Activated CD4-positive, alpha-beta T cell treated with anti-CD3 and anti-CD28 coated beads, Interleukin-2, Interleukin-6, amounts not matched to agents 100 ng/mL and 50 ng/mL, durations not matched to agents 16 hours and 8 hours (primary cell): ENCODE data around the gene ZFP36.

Source experiments
- DNase-seq: peaks from one replicate; pipeline ENCODE4 v3.0.0-alpha.2; 2020

The ZFP36 gene

DNA sequence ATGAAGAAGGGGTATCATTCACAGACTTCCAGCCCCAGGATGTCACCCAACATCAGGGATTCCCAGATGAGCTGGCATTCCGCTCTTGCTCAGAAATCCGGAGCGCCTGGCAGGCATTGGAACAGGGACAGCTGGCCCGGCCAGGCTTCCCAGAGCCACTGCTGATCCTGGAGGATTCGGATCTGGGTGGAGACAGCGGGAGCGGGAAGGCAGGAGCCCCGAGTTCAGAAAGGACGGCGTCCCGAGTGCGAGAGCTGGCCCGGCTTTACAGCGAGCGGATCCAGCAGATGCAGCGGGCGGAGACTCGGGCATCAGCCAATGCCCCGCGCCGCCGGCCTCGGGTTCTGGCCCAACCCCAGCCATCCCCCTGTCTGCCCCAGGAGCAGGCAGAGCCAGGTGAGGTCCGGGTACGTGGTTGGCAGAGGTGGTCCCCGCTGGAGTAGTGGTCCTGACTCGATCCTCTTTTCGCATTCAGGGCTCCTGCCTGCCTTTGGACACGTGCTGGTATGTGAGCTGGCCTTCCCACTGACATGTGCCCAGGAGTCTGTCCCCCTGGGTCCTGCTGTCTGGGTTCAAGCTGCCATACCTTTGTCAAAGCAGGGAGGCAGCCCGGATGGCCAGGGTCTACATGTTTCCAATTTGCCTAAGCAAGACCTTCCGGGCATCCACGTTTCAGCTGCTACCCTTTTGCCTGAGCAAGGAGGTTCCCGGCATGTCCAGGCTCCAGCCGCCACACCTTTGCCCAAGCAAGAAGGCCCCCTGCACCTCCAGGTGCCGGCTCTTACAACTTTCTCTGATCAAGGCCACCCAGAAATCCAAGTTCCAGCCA lies 16.8 kb downstream of the ZFP36 start:
- no peak for DNase-seq

DNA sequence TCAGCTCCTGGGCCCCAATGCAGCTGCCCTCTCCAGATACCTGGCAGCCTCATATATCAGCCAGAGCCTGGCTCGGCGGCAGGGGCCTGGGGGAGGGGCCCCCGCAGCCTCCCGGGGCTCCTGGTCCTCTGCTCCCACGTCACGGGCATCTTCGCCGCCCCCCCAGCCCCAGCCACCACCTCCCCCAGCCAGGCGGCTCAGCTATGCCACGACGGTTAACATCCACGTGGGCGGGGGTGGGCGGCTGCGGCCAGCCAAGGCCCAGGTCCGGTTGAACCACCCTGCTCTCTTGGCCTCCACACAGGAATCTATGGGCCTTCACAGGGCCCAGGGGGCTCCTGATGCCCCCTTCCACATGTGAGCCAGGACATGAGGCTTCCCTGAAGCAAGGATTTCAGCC lies 18.3 kb downstream of the ZFP36 start:
- DNase-seq, result no peak

DNA sequence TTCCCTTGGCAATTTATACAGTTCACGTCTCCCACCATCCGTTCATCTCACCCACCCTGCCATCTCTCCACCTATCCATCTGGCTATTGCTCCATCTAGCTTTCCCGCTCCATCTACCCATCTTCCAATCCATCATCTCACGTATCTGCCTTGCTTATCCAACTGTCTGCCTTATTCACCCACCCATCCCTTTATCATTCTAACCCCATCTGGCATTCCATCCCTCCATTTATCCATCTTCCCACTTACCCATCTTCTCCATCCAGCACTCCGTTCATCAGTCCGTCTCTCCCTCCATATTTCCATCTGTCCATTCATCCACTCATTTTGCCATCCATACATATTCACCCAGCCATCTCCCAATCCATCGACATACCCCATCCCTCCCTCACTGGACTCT lies 19.1 kb downstream of the ZFP36 start:
- DNase-seq, result no peak

DNA sequence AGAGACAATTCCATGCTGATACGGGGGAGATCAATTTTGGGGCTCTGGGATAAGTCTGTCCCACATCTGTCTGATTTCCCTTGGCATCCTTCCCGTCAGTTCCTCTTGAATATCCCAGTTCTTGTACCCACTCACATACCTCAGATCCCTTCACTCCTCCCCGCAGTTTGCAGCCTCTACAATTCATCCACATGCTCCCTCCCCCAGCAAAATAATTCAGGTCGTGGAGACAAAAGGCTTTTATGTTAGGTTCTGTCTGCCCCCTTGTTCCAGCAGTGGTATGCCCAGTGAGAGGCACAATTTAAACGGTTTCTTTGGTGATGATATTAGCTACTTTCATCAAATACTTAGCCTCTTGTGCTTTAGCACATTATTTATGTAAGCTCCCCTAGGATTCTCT lies 19.5 kb downstream of the ZFP36 start:
- DNase-seq, result no peak

DNA sequence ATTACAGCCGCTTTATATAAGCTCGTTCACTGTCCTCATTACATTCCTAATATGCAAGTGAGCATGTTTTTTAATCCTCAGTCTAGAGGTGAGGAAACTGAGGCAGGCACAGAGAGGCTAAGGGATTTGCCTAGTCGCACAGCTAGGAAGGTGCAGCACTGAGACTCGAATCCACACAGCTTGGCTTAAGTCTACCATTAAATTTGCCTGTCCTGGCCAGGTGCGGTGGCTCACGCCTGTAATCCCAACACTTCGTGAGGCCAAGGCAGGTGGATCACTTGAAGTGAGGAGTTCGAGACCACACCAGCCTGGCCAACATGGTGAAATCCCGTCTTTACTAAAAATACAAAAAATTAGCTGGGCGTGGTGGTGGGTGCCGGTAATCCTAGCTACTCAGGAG lies 21.1 kb downstream of the ZFP36 start:
- DNase-seq, result no peak

DNA sequence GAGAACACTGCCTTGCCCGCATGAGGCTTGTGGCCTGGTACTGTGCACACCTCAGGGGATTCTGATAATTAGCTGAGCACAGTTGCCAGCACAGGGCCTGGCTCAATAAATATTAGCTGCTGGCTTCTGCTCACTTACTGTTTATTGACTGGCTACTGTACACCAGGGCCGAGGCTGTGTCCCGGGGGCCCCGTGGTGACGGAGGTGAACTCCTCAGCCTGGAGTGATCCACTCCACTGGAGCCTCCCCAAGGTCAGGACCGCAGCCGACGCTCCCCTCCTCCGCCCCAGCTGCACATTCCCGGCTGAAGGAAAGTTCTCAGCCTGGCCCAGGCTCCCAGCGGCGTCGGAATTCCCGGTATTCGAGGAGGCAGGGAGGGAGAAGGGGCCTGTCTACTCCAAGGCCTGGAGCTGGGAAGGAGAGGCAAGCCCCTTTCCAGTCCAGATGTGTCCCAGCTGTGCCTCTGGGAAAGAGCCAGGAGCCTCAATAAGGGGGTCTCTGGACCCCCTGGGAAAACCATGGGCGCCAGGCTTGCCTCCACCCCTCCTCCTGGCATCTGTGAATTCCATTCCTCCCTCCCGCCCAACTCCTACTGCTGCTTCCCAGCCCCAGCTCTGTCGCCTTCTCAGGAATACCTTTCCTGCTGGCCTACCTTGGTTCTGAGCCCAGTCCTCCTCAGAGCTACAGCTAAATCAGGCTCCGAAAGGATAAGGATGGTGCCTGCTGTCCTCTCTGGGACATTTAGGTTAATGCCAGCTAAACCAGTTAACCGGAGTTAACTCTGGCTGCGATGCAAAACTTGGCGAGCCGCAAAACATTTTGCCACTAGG lies 21.9 kb downstream of the ZFP36 start:
- no peak for DNase-seq

DNA sequence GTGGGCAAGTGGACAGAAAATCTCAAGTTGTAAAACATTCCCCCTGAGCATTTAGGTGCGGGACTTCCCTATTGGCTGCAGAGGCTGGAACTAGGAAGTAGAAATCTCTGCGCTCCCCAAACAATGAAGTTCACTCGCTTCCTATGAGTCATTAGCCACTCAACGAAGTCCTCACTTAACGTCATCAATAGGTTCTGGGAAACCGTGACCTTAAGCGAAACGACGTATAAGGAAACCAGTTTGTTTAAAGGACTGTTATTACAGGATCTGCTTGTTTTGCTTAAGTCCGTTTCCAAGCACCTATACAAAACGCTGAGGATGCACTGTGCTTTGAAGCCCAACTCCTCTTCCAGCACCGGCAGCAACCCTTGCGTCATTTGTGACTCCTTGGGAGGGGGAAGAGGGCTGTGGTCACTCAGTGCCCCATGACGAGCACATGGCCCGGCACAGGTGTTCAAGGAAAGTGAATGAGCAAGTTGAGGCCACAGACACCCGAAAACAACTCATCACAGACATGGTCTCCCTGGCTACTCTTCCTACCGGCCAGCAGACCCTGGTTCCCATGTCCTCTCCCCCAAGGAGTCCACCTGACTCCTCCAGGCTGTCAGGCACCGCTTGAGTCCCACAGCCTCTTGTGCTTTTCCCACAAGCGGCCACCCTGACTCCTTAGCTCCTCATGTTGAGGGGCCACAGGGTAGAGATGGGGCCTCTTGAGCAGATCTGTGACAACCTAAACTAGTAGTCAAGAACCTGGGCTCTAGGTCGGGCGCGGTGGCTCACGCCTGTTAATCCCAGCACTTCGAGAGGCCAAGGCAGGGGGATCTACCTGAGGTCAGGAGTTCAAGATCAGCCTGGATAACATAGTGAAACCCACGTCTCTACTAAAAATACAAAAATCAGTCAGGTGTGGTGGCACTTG lies 24.3 kb downstream of the ZFP36 start:
- DNase-seq, result peak; percentile 89

DNA sequence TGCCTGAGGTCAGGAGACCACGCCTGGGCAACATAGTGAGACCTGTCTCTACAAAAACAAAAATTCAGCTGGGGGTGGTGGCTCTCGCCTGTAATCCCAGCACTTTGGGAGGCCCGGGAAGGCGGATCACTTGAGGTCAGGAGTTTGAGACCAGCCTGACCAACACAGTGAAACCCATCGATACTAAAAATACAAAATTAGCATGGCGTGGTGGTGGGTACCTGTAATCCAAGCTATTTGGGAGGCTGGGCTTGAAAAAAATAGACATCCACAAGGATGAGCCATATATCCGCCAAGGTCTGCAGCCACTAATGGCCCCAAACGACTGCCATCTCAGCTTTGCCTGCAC lies 26.0 kb downstream of the ZFP36 start:
- no peak for DNase-seq

DNA sequence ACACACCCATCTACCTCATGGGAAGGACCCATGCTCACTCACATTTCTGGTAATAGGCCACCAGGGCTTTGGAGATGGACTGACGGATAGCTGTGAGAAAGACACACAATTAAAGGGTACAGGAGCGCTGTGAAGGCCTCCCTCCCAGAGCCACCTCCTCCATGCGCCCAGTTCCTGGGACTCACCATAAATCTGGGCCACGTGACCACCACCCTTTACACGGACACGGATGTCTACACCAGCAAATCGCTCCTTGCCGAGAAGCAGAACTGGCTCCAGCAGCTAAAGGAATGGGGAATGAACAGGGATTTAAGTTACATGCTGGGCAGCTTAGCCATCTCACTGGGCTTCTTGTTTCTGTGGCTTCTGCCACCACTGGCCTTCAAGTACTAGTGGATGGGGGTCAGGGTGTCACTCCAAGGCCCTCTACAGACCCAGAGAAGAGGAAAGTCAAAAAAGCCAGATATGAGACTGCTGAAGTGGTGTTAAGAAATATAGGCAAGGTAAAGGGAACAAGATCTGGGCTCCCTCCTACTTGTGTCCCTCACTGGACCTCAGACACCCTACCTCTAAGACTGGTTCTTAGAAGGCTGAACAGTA lies 26.9 kb downstream of the ZFP36 start:
- no peak for DNase-seq

DNA sequence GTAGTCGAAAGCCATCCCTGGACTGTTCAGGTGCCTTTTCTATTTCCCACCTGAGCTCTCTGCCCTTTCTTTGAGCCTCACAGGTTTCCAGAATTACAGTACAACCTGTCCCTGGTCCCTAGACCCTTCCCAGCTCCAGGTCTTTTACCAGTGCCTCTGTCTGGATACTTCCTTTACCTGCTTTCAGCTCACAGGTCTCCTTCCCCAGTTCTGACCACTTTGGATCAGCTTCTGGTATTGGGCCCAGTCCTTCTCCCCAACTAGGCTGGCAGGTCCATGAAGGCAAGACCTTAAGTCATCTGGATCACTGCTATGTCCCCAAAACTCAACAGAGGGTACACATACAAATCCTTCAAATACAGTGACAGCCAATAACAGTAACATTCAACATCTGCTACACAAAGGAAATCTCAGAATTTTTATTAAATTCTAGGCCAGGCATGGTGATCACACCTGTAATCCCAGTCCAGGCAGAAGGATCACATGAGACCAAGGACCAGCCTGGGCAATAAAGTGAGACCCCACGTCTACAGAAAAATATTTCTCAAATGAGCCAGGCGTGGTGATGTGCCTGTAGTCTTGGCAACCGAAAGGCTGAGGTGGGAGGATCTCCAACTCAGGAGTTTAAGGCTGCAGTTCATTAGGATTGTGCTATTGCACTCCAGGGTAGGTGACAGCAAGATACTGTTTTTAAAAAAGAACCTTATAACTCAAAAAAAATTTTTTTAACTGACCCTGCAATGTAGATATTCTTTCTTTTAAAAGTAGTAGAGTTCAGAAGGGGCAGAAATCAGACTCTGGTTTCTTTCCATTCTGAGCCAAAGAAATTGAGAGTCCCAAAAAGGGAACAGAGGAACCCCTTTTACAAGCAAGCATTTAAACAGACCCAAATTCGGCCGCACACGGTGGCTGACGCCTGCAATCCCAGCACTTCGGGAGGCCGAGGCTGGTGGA lies 27.8 kb downstream of the ZFP36 start:
- no peak for DNase-seq

DNA sequence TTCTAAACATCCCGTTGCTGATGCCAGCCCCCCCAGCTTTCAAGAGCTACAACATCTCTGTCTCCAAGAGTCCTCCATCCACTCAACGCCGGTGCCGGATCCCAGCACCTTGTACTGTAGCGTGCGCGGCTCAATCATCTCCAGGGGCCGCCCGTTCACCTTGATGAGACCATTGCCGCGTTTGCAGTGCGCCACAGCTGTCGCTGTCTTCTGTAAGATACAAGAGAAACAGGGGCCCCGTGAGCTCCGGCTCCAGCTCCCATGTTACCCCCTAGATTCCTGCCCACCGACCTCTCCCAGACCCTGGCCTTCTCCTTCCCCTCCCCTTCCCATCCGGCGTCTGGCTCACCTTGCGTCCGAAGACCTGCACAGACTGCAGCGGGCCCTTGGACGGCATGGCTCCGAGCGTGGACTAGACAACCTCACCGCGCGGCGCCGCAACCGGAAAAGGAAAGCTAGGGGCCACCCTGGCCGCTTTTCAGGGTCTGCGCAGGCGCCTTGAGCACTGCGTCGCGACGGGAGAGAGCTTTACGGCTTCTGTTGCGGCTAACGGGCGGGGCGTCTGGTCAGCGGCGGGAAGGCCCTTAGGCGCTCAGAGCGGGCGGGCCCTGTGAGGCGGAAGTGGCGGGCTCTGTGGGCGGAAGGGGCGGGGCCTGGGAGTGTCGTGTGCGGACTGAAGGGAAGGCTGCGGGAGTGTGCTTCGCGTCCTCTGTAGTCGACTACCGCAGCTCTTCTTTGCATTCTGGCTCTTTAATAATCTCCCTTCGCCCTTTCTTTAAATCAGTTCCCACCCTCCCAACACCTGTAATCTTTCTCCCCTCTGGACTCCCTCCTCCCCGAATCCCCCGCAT lies 29.1 kb downstream of the ZFP36 start, which contains the start of gene RPS16:
RPS16 (minus strand) TSS at position 451 of the 851 bp plus-strand sequence; CDS start at position 397, 54 bp downstream.
- DNase-seq, result peak; percentile 99

DNA sequence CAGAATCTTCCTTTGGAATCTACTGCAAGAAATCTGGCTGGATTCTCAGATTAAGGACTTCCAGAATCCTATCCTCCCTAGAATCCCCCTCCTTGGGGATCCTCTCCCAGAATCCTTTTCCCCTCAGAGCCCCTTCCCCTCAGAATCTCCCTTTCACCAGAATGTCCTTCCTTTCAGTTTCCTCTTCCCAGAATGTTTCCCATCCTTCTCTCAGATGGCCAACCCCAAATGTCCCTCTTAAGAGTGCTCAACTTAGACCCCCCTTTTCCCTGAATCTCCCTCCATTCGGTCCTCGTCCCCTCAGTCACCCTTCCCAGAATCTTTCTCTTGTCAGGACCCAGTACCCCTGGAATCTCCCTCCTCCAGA lies 29.7 kb downstream of the ZFP36 start:
- DNase-seq, result no peak

DNA sequence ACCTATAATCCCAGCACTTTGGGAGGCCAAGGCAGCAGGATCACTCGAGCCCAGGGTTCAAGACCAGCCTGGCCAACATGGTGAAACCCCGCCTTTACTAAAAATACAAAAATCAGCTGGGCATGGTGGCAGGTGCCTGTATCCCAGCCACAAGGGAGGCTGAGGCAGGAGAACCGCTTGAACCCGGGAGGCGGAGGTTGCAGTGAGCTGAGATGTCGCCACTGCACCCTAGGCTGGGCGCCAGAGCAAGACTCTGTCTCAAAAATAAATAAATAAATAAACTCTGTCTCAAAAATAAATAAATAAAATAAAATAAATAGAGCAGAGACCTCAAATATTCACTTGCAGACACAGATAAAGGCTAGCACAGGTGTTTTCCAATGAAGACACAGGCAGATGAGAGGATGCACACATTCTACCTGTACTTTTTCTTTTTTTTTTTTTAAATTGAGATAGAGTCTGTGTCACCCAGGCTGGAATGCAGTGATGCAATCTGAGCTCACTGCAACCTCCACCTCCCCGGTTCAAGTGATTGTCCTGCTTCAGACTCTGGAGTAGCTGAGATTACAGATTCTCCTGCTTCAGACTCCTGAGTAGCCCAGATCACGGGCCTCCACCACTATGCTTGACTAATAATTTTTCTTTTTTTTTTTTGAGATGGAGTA lies 31.8 kb downstream of the ZFP36 start:
- DNase-seq, result no peak

DNA sequence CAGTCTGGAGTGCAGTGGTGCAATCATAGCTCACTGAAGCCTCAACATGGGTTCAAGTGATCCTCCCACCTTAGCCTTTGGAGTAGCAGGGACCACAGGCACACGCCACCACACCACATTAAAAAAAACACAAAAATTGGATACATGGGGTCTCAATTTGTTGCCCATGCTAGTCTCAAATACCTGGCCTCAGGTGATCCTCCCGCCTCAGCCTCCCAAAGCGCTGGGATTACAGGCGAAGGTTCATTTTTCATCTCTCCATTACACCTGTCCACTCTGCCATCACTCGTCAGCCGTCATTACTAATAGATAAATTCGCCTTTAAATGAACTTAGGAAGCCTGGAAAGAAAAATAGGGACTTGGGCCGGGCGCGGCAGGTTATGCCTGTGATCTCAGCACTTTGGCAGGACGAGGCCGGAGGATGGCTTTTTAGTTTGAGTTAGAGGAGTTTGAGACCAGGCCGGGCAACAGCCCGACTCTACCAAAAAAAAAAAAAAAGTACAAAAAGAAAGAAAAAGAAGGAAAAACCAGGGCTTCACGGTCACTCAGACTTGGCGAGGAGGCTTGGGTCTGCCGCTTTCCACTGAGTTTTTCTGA lies 38.0 kb downstream of the ZFP36 start:
- peak; percentile 6 for DNase-seq

DNA sequence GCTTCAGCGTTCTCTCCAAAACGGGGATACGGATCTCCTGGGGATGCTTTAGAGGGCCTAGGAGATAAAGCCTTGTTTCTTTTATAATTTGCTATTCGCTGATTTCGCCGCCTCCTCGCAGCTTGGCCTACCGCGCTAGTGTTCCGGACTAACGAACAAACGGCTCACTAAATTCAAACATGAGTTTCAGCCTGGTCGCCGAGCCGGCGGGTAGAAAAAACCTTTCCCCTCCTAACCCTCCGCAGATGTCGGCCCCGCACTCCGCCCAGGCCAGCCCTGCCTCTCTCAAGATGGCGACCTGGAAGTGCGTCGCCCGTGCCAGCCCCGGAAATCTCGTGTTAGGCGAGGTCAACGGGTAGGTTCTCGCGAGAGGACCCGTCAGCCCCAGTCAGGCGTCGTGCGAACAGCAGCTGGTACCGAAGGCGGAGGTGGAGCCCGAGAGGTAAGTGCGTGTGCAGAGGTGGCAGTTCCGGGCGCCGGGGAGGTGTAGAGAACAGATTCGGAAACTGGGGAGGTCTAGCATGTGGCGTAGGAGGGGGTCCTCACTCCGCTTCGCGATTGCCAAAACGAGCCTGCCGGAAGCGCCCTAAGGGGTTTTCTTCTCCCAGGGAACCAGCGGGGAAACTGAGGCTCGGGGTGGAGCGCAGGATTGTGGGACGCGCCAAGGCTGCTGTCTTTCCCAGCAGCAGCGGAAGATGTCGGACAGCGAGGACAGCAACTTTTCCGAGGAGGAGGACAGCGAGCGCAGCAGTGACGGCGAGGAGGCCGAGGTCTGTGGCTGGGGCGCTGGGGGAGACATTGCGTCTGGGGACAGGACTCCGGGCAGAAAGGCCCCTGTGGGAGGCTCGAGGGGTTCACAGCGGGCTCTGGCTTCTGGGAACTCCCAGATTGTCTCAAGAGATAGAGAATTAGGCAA lies 38.8 kb downstream of the ZFP36 start, which contains the start of gene SUPT5H:
SUPT5H (plus strand) TSS at position 387 of the 916 bp plus-strand sequence; CDS start at position 696, 309 bp downstream.
- DNase-seq, result peak; percentile 99

DNA sequence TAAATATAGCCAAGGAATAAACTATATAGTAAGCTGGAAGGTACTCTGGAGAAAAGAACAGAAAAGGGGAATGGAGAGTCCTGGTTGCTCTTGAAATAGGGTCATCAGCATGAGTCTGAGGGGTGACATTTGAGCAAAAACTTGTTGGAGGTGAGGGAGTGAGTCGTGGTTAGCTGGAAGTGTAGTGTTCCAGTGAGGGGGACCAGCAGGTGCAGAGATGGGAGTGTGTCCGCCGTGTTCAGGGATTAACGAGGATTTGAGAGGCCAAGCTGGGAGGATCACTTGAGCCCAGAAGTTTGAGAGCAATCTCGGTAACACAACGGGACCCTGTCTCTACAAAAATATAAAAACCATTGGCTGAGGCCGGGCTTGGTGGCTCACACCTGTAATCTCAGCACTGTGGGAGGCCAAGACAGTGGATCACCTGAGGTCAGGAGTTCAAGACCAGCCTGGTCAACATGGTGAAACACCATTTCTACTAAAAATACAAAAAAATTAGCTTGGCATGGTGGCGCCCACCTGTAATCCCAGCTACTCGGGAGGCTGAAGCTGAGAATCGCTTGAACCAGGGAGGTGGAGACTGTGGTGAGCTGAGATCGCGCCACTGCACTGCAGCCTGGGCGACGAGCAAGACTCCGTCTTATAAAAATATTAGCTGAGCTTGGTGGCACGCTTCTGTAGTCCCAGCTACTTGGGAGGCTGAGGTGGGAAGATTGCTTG lies 39.9 kb downstream of the ZFP36 start:
- no peak for DNase-seq

DNA sequence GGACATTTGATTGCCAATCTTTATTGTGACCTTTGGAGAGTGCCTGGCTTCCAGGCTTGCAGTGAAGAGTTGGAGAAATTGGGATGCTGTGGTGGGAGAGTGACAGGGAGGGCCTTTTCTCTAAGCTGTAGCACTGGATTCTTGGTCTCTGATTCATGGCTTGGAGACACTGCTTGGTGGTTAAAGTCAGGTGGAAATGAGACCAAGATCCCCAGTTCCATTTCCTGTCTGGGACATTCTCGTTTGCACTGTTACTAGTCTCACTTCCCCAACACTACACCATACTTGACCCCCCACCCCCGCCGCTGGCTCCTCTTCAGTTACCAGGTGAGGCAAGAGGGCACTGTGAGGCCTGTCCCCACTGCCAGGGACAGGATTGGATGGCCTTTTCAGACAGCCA lies 41.6 kb downstream of the ZFP36 start:
- DNase-seq, result peak; percentile 42
